ENCODE measurements around the gene ERVH48-1.
"Not testable (repeated sequence)": the region's sequence is repeated elsewhere in the genome, so short reads cannot be mapped to it uniquely, and the experiment has no call there.

ERVH48-1 gene

DNA sequence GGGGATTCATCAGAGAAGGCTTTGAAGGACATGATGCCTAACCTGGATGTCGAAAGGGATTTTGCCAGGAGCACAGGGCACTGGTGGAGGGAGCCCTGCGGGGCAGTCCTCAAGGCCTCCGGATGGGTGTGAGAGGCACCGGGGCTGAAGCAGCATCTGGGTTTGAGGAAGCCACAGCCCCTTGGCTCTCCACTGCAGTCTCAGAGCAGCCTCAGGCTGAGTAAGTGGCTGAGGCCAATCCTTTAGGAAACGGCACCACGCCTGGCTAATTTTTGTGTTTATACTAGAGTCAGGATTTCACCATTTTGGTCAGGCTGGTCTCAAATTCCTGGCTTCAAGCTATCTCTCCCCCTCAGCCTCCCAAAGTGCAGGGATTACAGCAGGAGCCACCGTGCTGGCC, 12.0 kb downstream of the ERVH48-1 start:
- H3K27ac ChIP-seq: no peak overlapping the region
- H3K4me2 ChIP-seq: no peak overlapping the region
- H3K9me3 ChIP-seq (replicated peaks in 1 of 11): no peaks in the 10 kb centered on the region
- H4K20me1 ChIP-seq: peaks cover 0 to 32% (median 4%) of the 10 kb centered on the region in 11 experiments; a peak in 7 of 22 replicates
- no peak overlapping the region for H3K4me3 ChIP-seq
- peaks cover 38 to 85% (median 64%) of the 10 kb centered on the region in 11 experiments for H3K36me3 ChIP-seq
- no peak overlapping the region for H3K9ac ChIP-seq
- H3K27me3 ChIP-seq: no peaks in the 10 kb centered on the region
- TF ChIP-seq Cebpa-rat (IDR thresholded peaks at IDR 0.05): no peak
- peaks cover 0 to 3% (median 0%) of the 10 kb centered on the region in 10 experiments; a peak in 1 of 20 replicates for H3K4me1 ChIP-seq

- Histone ChIP-seq H3K36me3 (peaks cover 53 to 85% (median 68%) of the 10 kb centered on the region in 11 experiments), H4K20me1 (peaks cover 0 to 46% (median 4%) of the 10 kb centered on the region in 11 experiments; a peak in 7 of 22 replicates)
- H3K9ac ChIP-seq; H3K4me1 ChIP-seq; H3K4me2 ChIP-seq; H3K27me3 ChIP-seq; H3K27ac ChIP-seq; H3K4me3 ChIP-seq; H3K9me3 ChIP-seq (replicated peaks in 1 of 11): not testable (repeated sequence)
Measured at GRCh38 chr21:42911920-42912319, 13.5 kb downstream of the ERVH48-1 start.

GRCh38 chr21:42908484-42908883, 16.9 kb downstream of the ERVH48-1 start:
- not testable (repeated sequence) for H3K4me2 ChIP-seq, H3K4me1 ChIP-seq, H3K27ac ChIP-seq, H3K27me3 ChIP-seq, H3K4me3 ChIP-seq, H3K9ac ChIP-seq
- peaks cover 0 to 73% (median 9%) of the 10 kb centered on the region in 11 experiments; a peak in 9 of 22 replicates for H4K20me1 ChIP-seq
- H3K36me3 ChIP-seq: peaks cover 86 to 97% (median 92%) of the 10 kb centered on the region in 11 experiments
- peaks cover 0 to 23% (median 16%) of the 10 kb centered on the region in 11 experiments; a peak in 18 of 22 replicates for H3K9me3 ChIP-seq (replicated peaks in 1 of 11)

GRCh38 chr21:42906233-42906632, 19.2 kb downstream of the ERVH48-1 start:
- peaks cover 93 to 100% (median 97%) of the 10 kb centered on the region in 11 experiments for H3K36me3 ChIP-seq

GRCh38 chr21:42905195-42905594, 20.2 kb downstream of the ERVH48-1 start:
- H3K9ac ChIP-seq: no peak overlapping the region
- H3K4me1 ChIP-seq: peaks cover 0 to 3% (median 0%) of the 10 kb centered on the region in 10 experiments; a peak in 2 of 20 replicates
- no peak overlapping the region for H3K27ac ChIP-seq
- no peak overlapping the region for H3K4me3 ChIP-seq
- peaks cover 93 to 100% (median 98%) of the 10 kb centered on the region in 11 experiments for H3K36me3 ChIP-seq
- H4K20me1 ChIP-seq: peaks cover 0 to 82% (median 27%) of the 10 kb centered on the region in 11 experiments; a peak in 16 of 22 replicates
- no peak overlapping the region for H3K4me2 ChIP-seq
- TF ChIP-seq Cebpa-rat (IDR thresholded peaks at IDR 0.05): no peak
- H3K9me3 ChIP-seq (replicated peaks in 1 of 11): peaks cover 0 to 23% (median 16%) of the 10 kb centered on the region in 11 experiments; a peak in 18 of 22 replicates
- no peaks in the 10 kb centered on the region for H3K27me3 ChIP-seq

More at GRCh38 chr21:42906233-42906632, 19.2 kb downstream of the ERVH48-1 start:
- Histone ChIP-seq H3K27ac (no peak overlapping the region), H3K9ac (no peak overlapping the region), H3K4me2 (no peak overlapping the region), H3K9me3 (replicated peaks in 1 of 11) (peaks cover 0 to 23% (median 16%) of the 10 kb centered on the region in 11 experiments; a peak in 18 of 22 replicates), H4K20me1 (peaks cover 0 to 82% (median 19%) of the 10 kb centered on the region in 11 experiments; a peak in 14 of 22 replicates), H3K27me3 (no peaks in the 10 kb centered on the region), H3K4me3 (no peak overlapping the region), H3K4me1 (peaks cover 0 to 3% (median 0%) of the 10 kb centered on the region in 10 experiments; a peak in 2 of 20 replicates)
- TF ChIP-seq Cebpa-rat (IDR thresholded peaks at IDR 0.05): no peak

DNA sequence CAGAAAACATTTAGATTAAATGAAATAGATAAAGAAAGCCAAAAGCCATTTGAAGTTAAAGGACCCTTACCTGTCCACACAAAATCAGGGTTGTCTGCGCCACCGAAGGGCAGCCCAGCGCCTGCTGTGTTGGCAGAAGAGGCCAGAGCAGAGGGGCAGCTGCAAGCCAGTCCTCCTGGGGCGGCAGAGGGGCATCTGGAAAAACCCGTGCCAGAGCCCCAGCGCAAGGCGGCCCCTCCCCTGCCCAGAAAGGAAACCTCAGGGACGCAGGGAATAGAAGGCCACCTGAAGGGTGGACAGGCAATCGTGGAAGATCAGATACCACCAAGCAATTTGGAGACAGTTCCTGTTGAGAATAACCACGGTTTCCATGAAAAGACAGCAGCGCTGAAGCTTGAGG, 21.6 kb downstream of the ERVH48-1 start:
- Histone ChIP-seq H3K4me1 (no peaks in the 10 kb centered on the region; a peak in 1 of 20 replicates), H3K27me3 (no peaks in the 10 kb centered on the region), H3K36me3 (peaks cover 92 to 100% (median 97%) of the 10 kb centered on the region in 11 experiments), H3K9me3 (replicated peaks in 1 of 11) (peaks cover 0 to 23% (median 16%) of the 10 kb centered on the region in 11 experiments; a peak in 18 of 22 replicates), H4K20me1 (peaks cover 0 to 90% (median 32%) of the 10 kb centered on the region in 11 experiments; a peak in 17 of 22 replicates), H3K27ac (no peak overlapping the region), H3K4me2 (no peak overlapping the region), H3K4me3 (no peak overlapping the region), H3K9ac (no peak overlapping the region)
- no peak for TF ChIP-seq Cebpa-rat (IDR thresholded peaks at IDR 0.05)

- Histone ChIP-seq H3K4me1 (no peaks in the 10 kb centered on the region), H4K20me1 (peaks cover 4 to 94% (median 50%) of the 10 kb centered on the region in 11 experiments; a peak in 17 of 22 replicates), H3K27ac (no peak overlapping the region), H3K4me2 (no peak overlapping the region), H3K36me3 (peaks cover 85 to 96% (median 89%) of the 10 kb centered on the region in 11 experiments), H3K9me3 (replicated peaks in 1 of 11) (peaks cover 0 to 6% (median 0%) of the 10 kb centered on the region in 11 experiments; a peak in 9 of 22 replicates), H3K4me3 (no peak overlapping the region), H3K27me3 (no peaks in the 10 kb centered on the region), H3K9ac (peak overlapping the region in 1 of 11 experiments; percentile 13; a peak in 1 of 22 replicates)
- TF ChIP-seq Cebpa-rat (IDR thresholded peaks at IDR 0.05): no peak
Measured at GRCh38 chr21:42900446-42900845, 25.0 kb downstream of the ERVH48-1 start.

DNA sequence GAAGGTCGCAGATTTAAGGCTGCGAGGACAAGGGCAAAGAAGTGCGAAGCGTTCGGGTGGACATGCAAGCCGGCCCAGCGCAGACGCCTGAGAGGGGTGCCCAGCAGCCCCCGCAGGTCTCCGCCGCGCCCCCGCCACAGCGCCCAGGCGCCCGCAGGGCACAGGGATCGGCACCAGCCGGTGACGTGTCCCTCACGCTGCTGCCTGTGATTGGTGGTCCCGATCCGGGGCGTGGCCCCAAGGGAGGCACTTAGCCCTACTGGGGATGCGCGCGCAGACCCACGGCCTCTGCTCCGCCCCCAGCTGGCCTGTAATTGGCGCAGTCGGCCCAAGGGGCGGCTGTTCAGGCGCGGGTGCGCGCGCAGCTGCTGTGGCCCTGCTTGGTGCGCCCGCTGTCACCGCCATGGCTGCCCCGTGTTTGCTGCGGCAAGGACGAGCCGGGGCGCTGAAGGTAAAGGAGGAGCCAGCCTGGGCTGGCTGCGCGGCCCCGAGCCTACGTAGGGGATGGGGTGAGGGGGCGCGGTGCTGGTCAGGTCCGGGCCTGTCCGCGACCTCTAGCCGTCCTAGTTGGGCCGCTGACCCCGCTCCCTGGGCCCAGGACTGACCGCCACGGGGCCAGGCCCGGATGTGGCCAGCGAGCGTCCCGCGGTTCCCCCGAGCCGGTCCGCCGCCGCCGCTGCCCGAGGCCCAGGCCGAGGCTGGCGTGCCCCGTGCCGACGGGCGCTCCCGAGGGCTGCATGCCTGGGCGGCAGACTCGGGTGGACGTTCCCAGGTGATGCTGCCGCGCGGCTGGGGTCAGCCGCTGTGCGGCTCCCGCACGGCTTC, 32.3 kb downstream of the ERVH48-1 start, which contains the start of gene NDUFV3:
NDUFV3 (plus strand) TSS at position 379 of the 825 bp plus-strand sequence; CDS start at position 404, 25 bp downstream.
- H3K4me2 ChIP-seq: peak within 1 kb of the TSS; percentile 85 to 97 (median 91)
- peak within 1 kb of the TSS; percentile 86 to 95 (median 90) for H3K27ac ChIP-seq
- H3K4me3 ChIP-seq: peak within 1 kb of the TSS; percentile 72 to 99 (median 92)
- no peaks in the 10 kb centered on the region for H3K27me3 ChIP-seq
- no peak for TF ChIP-seq Cebpa-rat (IDR thresholded peaks at IDR 0.05)
- H3K9me3 ChIP-seq (replicated peaks in 1 of 11): no peaks in the 10 kb centered on the region
- H3K36me3 ChIP-seq: peaks cover 23 to 33% (median 28%) of the 10 kb centered on the region in 11 experiments
- H3K9ac ChIP-seq: peak within 1 kb of the TSS; percentile 87 to 97 (median 93)
- H3K4me1 ChIP-seq: peaks cover 4 to 8% (median 6%) of the 10 kb centered on the region in 10 experiments; a peak in 18 of 20 replicates
- H4K20me1 ChIP-seq: peaks cover 0 to 41% (median 24%) of the 10 kb centered on the region in 11 experiments; a peak in 11 of 22 replicates

DNA sequence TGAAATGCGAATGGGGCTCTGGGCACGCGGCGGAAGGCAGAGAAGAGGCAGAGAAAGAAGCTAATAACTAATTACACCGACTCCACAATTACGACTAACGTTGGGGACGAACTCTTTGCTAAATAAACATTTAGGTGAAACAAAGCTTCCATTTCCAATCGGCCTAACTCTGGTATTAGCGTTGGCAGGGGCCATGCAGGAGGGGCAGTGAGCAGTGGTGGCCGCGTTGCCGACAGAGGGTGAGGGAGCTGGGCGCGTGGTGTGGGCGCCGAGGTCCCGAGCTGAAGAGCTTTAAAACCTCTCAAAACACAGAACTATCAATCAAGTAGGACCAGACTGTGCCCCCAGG, 32.9 kb downstream of the ERVH48-1 start:
- peak overlapping the region; percentile 87 to 97 (median 93); a peak in 21 of 22 replicates for H3K9ac ChIP-seq
- peak overlapping the region; percentile 24 to 94 (median 86); a peak in 21 of 22 replicates for H3K27ac ChIP-seq
- H3K4me3 ChIP-seq: peak overlapping the region; percentile 72 to 99 (median 92)
- peaks cover 0 to 35% (median 23%) of the 10 kb centered on the region in 11 experiments; a peak in 11 of 22 replicates for H4K20me1 ChIP-seq
- no peaks in the 10 kb centered on the region for H3K27me3 ChIP-seq
- peaks cover 17 to 27% (median 22%) of the 10 kb centered on the region in 11 experiments for H3K36me3 ChIP-seq
- no peaks in the 10 kb centered on the region for H3K9me3 ChIP-seq (replicated peaks in 1 of 11)
- no peak for TF ChIP-seq Cebpa-rat (IDR thresholded peaks at IDR 0.05)
- peaks cover 4 to 8% (median 6%) of the 10 kb centered on the region in 10 experiments; a peak in 18 of 20 replicates for H3K4me1 ChIP-seq
- H3K4me2 ChIP-seq: peak overlapping the region; percentile 77 to 97 (median 87)
